Keratinocyte (primary cell): ENCODE measurements around the gene CCDC28B. TPM values are rescaled to one million over a fixed set of nuclear protein-coding genes. Genes with fewer than 3 reads are reported as not detected.

Experiments used
- DNase-seq: peaks from one replicate; pipeline ENCODE4 v3.0.0-alpha.2; 2011; ENCODE audit warnings: low read depth, missing footprints, low spot score
- FAIRE-seq: peaks from 2 replicates; lab custom pipeline; 2011; peaks lifted over from hg19 to GRCh38; lab: Jason Lieb, UNC
- H2AFZ ChIP-seq: 2 replicates; pipeline ENCODE4 v1.6.0; 2012; ENCODE audit warnings: low read length, control low read depth, inconsistent platforms; ENCODE audit not compliant: control insufficient read depth
- H3K27ac ChIP-seq: 2 replicates; pipeline ENCODE4 v1.5.1; 2011; ENCODE audit warnings: low read length; ENCODE audit not compliant: control insufficient read depth, insufficient read depth
- H3K27me3 ChIP-seq: 3 replicates; pipeline ENCODE4 v1.6.0; 2011; ENCODE audit warnings: low read length; ENCODE audit not compliant: control insufficient read depth, insufficient read depth; ENCODE audit errors: extremely low read depth
- H3K36me3 ChIP-seq, 2 experiments: 2 replicates in 1 of 2; 3 replicates in 1 of 2; pipeline ENCODE4 v1.5.1; 2011; ENCODE audit warnings: low read length in 2 of 2, mild to moderate bottlenecking in 1 of 2; ENCODE audit not compliant: control insufficient read depth in 2 of 2, insufficient read depth in 2 of 2; ENCODE audit errors: extremely low read depth in 1 of 2
- H3K4me1 ChIP-seq: 3 replicates; pipeline ENCODE4 v1.5.1; 2011; ENCODE audit warnings: low read length; ENCODE audit not compliant: control insufficient read depth, insufficient read depth; ENCODE audit errors: extremely low read depth
- H3K4me2 ChIP-seq: 3 replicates; pipeline ENCODE4 v1.6.0; 2011; ENCODE audit warnings: low read depth, low read length; ENCODE audit not compliant: control insufficient read depth, insufficient read depth; ENCODE audit errors: extremely low read depth
- H3K4me3 ChIP-seq, 3 experiments: fragments of 200-600 bp in 1 of 3; sonication (generic) in 1 of 3; 2 replicates in 2 of 3; 3 replicates in 1 of 3; pipeline ENCODE4 v1.5.1; 2011 to 2016; ENCODE audit warnings: low read length in 3 of 3, mild to moderate bottlenecking in 3 of 3, control low read depth in 2 of 3, inconsistent platforms in 1 of 3, low read depth in 1 of 3, mixed read lengths in 1 of 3, mixed run types in 1 of 3, moderate library complexity in 1 of 3; ENCODE audit not compliant: control insufficient read depth in 2 of 3, insufficient read depth in 2 of 3; ENCODE audit errors: extremely low read depth in 1 of 3
- H3K79me2 ChIP-seq: 2 replicates; pipeline ENCODE4 v1.6.0; 2012; ENCODE audit warnings: low read length; ENCODE audit not compliant: control insufficient read depth, insufficient read depth
- H3K9ac ChIP-seq: 3 replicates; pipeline ENCODE4 v1.6.0; 2011; ENCODE audit warnings: low read length; ENCODE audit not compliant: control insufficient read depth, insufficient read depth; ENCODE audit errors: extremely low read depth
- H3K9me1 ChIP-seq: 3 replicates; pipeline ENCODE4 v1.6.0; 2011; ENCODE audit warnings: low read length; ENCODE audit not compliant: control insufficient read depth, insufficient read depth; ENCODE audit errors: extremely low read depth
- H3K9me3 ChIP-seq: 2 replicates; pipeline ENCODE4 v1.5.1; 2012; ENCODE audit warnings: low read depth, low read length; ENCODE audit not compliant: control insufficient read depth
- H4K20me1 ChIP-seq: 3 replicates; pipeline ENCODE4 v1.6.0; 2011; ENCODE audit warnings: low read length; ENCODE audit not compliant: control insufficient read depth, insufficient read depth; ENCODE audit errors: extremely low read depth
- CTCF ChIP-seq, 3 experiments: IDR thresholded peaks in 1 of 3; conservative IDR thresholded peaks in 1 of 3; optimal IDR thresholded peaks in 1 of 3; 2 replicates in 2 of 3; 3 replicates in 1 of 3; pipeline versions ENCODE3 to v1.5.1; 2011; ENCODE audit warnings: low read length in 3 of 3, mild to moderate bottlenecking in 3 of 3, moderate library complexity in 2 of 3, control low read depth in 1 of 3, inconsistent platforms in 1 of 3; ENCODE audit not compliant: insufficient read depth in 2 of 3; ENCODE audit errors: extremely low read depth in 1 of 3
- EZH2 ChIP-seq: IDR thresholded peaks from one replicate; pipeline ENCODE4 v1.6.1; 2012; ENCODE audit warnings: inconsistent platforms, mild to moderate bottlenecking, low read length, moderate library complexity
- dilution Hi-C: fragments of 300-500 bp; cut with MboI; formaldehyde crosslinking; loops from one replicate; pipeline ENCODE4 v1.7.0; 2020; ENCODE audit warnings: low sequenced_read_pairs; ENCODE audit not compliant: extremely low pct_ligation_motif_present
- polyA plus RNA-seq, 5 experiments: library from polyadenylated mRNA; depleted of rRNA in 3 of 5; stranded (reverse) in 3 of 5; stranded (forward) in 1 of 5; unstranded in 1 of 5; fragments of >200 nt; gene quantifications; 1 replicate in 1 of 5; 2 replicates in 3 of 5; 3 replicates in 1 of 5; pipeline versions ENCODE4 v1.2.1 to v1.2.3, GENCODE V29; 2011 to 2012; ENCODE audit warnings: missing spikeins in 2 of 5, low read depth in 1 of 5, low replicate concordance in 1 of 5

CCDC28B gene
- polyA plus RNA-seq, 1 donor (not counting 4 experiments of a cell fraction or from before 2014, with no cell fraction given): 3.6 TPM

- TF ChIP-seq EZH2 (no peak), CTCF (optimal IDR thresholded peaks at IDR 0.05 in 1 of 3, IDR thresholded peaks at IDR 0.05 in 1 of 3, conservative IDR thresholded peaks at IDR 0.05 in 1 of 3; ENCODE audit: extremely low read depth in 1 of 3, insufficient read depth in 2 of 3, low read length in 3 of 3) (no peak)
- no peaks in the 10 kb centered on the region for H4K20me1 ChIP-seq
- no peak for DNase-seq
- FAIRE-seq: no peak
- no peak overlapping the region for H3K4me3 ChIP-seq
- no peaks in the 10 kb centered on the region for H3K9me3 ChIP-seq
- no peak overlapping the region for H2AFZ ChIP-seq
- dilution Hi-C loops: no loop called here
- no peak overlapping the region for H3K9ac ChIP-seq
- no peaks in the 10 kb centered on the region for H3K79me2 ChIP-seq
- no peak overlapping the region for H3K4me2 ChIP-seq
- H3K27ac ChIP-seq: no peak overlapping the region
- H3K4me1 ChIP-seq: peaks cover 14% of the 10 kb centered on the region
- peaks cover 33 to 46% of the 10 kb centered on the region in 2 experiments for H3K36me3 ChIP-seq
- no peaks in the 10 kb centered on the region for H3K27me3 ChIP-seq
- H3K9me1 ChIP-seq: no peaks in the 10 kb centered on the region
These were observed 3.3 kb upstream of the CCDC28B start for GRCh38 chr1:32197074-32197473.

DNA sequence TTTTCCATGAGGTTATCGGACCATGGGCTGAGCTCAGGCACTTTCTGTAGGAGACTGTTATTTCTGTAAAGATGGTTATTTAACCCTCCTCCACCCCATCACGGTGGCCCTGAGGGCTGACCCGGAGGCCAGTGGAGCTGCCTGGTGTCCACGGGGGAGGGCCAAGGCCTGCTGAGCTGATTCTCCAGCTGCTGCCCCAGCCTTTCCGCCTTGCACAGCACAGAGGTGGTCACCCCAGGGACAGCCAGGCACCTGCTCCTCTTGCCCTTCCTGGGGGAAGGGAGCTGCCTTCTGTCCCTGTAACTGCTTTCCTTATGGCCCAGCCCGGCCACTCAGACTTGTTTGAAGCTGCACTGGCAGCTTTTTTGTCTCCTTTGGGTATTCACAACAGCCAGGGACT is 2.6 kb upstream of the CCDC28B start:
- Histone ChIP-seq H3K4me3 (no peak overlapping the region), H3K36me3 (peaks cover 26 to 39% of the 10 kb centered on the region in 2 experiments), H2AFZ (no peak overlapping the region), H3K9me3 (no peaks in the 10 kb centered on the region), H3K4me1 (peaks cover 14% of the 10 kb centered on the region), H3K27me3 (no peaks in the 10 kb centered on the region), H3K4me2 (no peak overlapping the region), H3K9ac (no peak overlapping the region), H3K9me1 (no peaks in the 10 kb centered on the region), H4K20me1 (no peaks in the 10 kb centered on the region), H3K27ac (no peak overlapping the region), H3K79me2 (no peaks in the 10 kb centered on the region)
- no peak for DNase-seq
- no peak for TF ChIP-seq EZH2
- no peak for TF ChIP-seq CTCF (optimal IDR thresholded peaks at IDR 0.05 in 1 of 3, IDR thresholded peaks at IDR 0.05 in 1 of 3, conservative IDR thresholded peaks at IDR 0.05 in 1 of 3; ENCODE audit: extremely low read depth in 1 of 3, insufficient read depth in 2 of 3, low read length in 3 of 3)
- FAIRE-seq: no peak
- dilution Hi-C loops: no loop called here
